ENCODE results near the gene SCN2B.

SCN2B gene

DNA sequence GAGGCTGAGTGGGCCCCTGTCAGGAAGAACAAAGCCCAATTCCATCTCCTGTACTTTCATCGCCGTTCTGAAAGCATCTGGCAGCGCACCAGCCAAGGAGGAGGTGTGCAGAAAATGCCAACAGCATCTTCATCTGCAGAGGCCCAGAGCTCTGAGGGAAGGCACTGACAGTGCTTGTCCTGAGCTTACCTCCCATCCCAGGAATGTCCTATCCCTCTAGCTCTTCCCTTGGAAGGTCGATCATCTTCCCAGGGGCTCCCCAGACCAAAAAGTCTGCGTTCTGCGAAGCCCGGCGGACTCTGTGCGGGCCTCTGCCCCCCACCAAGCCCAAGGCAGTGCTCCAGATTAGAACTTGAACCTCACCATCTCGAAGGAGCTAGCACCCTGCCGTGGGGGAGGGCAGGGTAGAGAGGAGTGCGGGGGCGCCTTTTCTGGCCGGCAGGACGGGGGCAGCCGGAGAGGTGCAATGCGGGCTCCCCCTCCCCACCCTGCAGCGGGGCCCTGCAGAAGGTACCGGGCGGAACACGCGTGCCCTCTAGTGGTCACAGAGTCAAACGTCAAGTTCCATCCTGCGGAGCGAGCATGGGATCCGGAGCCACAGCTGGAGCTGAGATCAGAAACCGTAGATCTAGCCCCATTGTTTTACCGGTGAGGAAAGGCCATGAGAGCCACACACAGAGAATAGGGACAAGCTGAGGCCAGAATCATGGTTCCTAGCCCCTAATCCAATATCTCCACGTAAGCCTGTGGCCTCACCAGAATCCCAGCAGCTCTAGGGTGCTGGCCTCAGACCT is 5.0 kb downstream of the SCN2B start (continued):
- TF ChIP-seq ZFHX2 (tag by site-specific recombination; conservative IDR thresholded peaks at IDR 0.05): peak; percentile 55

DNA sequence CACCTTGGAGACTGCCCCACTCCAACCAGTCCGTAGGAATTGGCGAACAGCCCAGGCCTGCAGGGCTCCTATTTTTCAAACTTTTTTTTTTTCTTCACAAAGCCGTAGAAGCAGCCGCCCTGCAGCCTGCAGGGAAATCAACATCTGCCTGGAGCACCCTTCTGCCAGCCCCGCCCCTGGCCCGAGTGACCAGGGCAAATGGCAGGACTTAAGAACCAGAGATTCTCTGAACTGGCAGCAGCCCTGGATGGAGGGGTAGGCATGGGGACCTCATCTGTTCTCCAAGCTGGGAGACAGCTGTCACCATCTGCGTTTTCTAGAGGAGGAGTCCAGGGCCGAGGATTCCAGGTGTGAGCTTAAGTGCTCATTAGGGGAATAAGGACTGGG is 5.6 kb downstream of the SCN2B start:
- no peaks in the 10 kb centered on the region for H3K4me1 ChIP-seq (ENCODE audit: control insufficient read depth, insufficient read depth, low read length)
- POLR2A ChIA-PET: interaction anchor here (1.3 kb wide), 1 partner anchor 18 kb away, joined by 7 read pairs; the partner anchor contains the start of gene SCN4B
- CTCF ChIA-PET: interaction anchor here (0.6 to 7.5 kb wide), 32 partner anchors 10 to 621 kb away, joined by 3 to 128 read pairs (median 4); partner anchors contain the start of genes CD3D and SCN4B
- H3K9me3 ChIP-seq (ENCODE audit: control insufficient read depth, insufficient read depth, low read depth, low read length): no peaks in the 10 kb centered on the region
- H3K4me3 ChIP-seq (ENCODE audit: low read depth, low read length): no peak overlapping the region
- TF ChIP-seq, protein P1, sequence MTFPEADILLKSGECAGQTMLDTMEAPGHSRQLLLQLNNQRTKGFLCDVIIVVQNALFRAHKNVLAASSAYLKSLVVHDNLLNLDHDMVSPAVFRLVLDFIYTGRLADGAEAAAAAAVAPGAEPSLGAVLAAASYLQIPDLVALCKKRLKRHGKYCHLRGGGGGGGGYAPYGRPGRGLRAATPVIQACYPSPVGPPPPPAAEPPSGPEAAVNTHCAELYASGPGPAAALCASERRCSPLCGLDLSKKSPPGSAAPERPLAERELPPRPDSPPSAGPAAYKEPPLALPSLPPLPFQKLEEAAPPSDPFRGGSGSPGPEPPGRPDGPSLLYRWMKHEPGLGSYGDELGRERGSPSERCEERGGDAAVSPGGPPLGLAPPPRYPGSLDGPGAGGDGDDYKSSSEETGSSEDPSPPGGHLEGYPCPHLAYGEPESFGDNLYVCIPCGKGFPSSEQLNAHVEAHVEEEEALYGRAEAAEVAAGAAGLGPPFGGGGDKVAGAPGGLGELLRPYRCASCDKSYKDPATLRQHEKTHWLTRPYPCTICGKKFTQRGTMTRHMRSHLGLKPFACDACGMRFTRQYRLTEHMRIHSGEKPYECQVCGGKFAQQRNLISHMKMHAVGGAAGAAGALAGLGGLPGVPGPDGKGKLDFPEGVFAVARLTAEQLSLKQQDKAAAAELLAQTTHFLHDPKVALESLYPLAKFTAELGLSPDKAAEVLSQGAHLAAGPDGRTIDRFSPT (tag by site-specific recombination; IDR thresholded peaks at IDR 0.05): no peak
- TF ChIP-seq ZEB2 (tag by site-specific recombination; IDR thresholded peaks at IDR 0.05): no peak
- TF ChIP-seq EGR2 (tag by site-specific recombination; IDR thresholded peaks at IDR 0.05; ENCODE audit: low read depth): no peak
- no peak for TF ChIP-seq ZNF19 (tag by site-specific recombination; IDR thresholded peaks at IDR 0.05; ENCODE audit: low read depth)
- TF ChIP-seq GLIS2 (tag by site-specific recombination; IDR thresholded peaks at IDR 0.05): no peak
- no peak for TF ChIP-seq ZNF776 (tag by site-specific recombination; IDR thresholded peaks at IDR 0.05; ENCODE audit: borderline replicate concordance)
- TF ChIP-seq ZNF664 (tag by site-specific recombination; IDR thresholded peaks at IDR 0.05): no peak
- no peak for TF ChIP-seq GFI1B (tag by site-specific recombination; IDR thresholded peaks at IDR 0.05)
- no peak for TF ChIP-seq ZNF2 (tag by site-specific recombination; IDR thresholded peaks at IDR 0.05)
- TF ChIP-seq, protein P2, sequence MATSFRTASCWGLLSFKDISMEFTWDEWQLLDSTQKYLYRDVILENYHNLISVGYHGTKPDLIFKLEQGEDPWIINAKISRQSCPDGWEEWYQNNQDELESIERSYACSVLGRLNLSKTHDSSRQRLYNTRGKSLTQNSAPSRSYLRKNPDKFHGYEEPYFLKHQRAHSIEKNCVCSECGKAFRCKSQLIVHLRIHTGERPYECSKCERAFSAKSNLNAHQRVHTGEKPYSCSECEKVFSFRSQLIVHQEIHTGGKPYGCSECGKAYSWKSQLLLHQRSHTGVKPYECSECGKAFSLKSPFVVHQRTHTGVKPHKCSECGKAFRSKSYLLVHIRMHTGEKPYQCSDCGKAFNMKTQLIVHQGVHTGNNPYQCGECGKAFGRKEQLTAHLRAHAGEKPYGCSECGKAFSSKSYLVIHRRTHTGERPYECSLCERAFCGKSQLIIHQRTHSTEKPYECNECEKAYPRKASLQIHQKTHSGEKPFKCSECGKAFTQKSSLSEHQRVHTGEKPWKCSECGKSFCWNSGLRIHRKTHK (tag by site-specific recombination; IDR thresholded peaks at IDR 0.05): no peak
- H3K36me3 ChIP-seq (ENCODE audit: control insufficient read depth in 2 of 2, insufficient read depth in 1 of 2, low read length in 2 of 2): no peaks in the 10 kb centered on the region
- H3K27ac ChIP-seq (ENCODE audit: extremely low read depth, low read depth, low read length): no peak overlapping the region

DNA sequence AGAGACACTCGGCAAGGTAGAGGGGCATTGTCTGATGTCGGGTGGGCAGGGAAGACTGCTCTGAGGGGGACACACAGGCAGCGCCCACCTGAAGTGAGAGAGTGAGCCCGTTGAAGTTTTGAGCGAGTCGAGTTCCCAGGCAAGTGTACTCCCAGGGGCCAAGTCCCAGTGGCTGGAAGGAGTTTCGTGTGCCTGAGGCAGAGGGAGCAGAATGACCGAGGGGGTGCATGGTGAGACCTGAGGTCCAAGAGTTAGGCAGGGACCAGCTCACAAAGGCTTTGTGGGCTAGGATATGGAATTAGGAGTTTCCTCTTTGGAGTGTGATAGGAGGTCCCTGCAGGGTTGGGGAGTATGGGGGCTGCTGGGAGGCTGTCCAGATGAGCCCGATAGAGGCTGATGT is 6.2 kb downstream of the SCN2B start:
- Histone ChIP-seq H3K4me1 (ENCODE audit: control insufficient read depth, insufficient read depth, low read length) (no peaks in the 10 kb centered on the region), H3K4me3 (ENCODE audit: low read depth, low read length) (no peak overlapping the region), H3K27ac (ENCODE audit: extremely low read depth, low read depth, low read length) (no peak overlapping the region), H3K36me3 (ENCODE audit: control insufficient read depth in 2 of 2, insufficient read depth in 1 of 2, low read length in 2 of 2) (no peaks in the 10 kb centered on the region), H3K9me3 (ENCODE audit: control insufficient read depth, insufficient read depth, low read depth, low read length) (no peaks in the 10 kb centered on the region)
- TF ChIP-seq, protein P3, sequence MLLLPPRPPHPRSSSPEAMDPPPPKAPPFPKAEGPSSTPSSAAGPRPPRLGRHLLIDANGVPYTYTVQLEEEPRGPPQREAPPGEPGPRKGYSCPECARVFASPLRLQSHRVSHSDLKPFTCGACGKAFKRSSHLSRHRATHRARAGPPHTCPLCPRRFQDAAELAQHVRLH (tag by site-specific recombination; IDR thresholded peaks at IDR 0.05): no peak
- TF ChIP-seq ZNF768 (tag by site-specific recombination; IDR thresholded peaks at IDR 0.05) (no peak), ZNF155 (tag by site-specific recombination; IDR thresholded peaks at IDR 0.05) (no peak), ZNF19 (tag by site-specific recombination; IDR thresholded peaks at IDR 0.05; ENCODE audit: low read depth) (no peak), ZNF791 (tag by site-specific recombination; IDR thresholded peaks at IDR 0.05) (no peak)
- TF ChIP-seq, protein P4, sequence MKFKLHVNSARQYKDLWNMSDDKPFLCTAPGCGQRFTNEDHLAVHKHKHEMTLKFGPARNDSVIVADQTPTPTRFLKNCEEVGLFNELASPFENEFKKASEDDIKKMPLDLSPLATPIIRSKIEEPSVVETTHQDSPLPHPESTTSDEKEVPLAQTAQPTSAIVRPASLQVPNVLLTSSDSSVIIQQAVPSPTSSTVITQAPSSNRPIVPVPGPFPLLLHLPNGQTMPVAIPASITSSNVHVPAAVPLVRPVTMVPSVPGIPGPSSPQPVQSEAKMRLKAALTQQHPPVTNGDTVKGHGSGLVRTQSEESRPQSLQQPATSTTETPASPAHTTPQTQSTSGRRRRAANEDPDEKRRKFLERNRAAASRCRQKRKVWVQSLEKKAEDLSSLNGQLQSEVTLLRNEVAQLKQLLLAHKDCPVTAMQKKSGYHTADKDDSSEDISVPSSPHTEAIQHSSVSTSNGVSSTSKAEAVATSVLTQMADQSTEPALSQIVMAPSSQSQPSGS (tag by site-specific recombination; IDR thresholded peaks at IDR 0.05; ENCODE audit: low read depth): no peak
- TF ChIP-seq, protein P5, sequence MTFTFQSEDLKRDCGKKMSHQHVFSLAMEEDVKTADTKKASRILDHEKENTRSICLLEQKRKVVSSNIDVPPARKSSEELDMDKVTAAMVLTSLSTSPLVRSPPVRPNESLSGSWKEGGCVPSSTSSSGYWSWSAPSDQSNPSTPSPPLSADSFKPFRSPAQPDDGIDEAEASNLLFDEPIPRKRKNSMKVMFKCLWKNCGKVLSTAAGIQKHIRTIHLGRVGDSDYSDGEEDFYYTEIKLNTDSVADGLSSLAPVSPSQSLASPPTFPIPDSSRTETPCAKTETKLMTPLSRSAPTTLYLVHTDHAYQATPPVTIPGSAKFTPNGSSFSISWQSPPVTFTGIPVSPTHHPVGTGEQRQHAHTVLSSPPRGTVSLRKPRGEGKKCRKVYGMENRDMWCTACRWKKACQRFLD (tag by site-specific recombination; IDR thresholded peaks at IDR 0.05): no peak
- CTCF ChIA-PET: interaction anchor here (0.7 to 7.5 kb wide), 12 partner anchors 11 to 519 kb away, joined by 3 to 128 read pairs (median 6); no protein-coding TSS in a partner anchor
- POLR2A ChIA-PET: no interaction called here

Data from HEK293 (cell line).